Neuronal stem cell (in vitro differentiated cells): Measurements from ENCODE around the gene CALR.
"Not testable (repeated sequence)": the region's sequence is repeated elsewhere in the genome, so short reads cannot be mapped to it uniquely, and the experiment has no call there.

Experiments
- DNase-seq: peaks from one replicate; pipeline ENCODE4 v3.0.0-alpha.2; 2013; ENCODE audit warnings: low spot score
- H2AFZ ChIP-seq: one replicate; pipeline ENCODE4 v1.6.1; 2013; ENCODE audit warnings: mild to moderate bottlenecking, low read length, inconsistent platforms
- H2AK5ac ChIP-seq: 2 replicates; pipeline ENCODE4 v1.6.1; 2013; ENCODE audit warnings: low read depth, mild to moderate bottlenecking, inconsistent platforms, low read length, moderate library complexity, mixed read lengths
- H2BK120ac ChIP-seq: 2 replicates; pipeline ENCODE4 v1.6.1; 2013; ENCODE audit warnings: low read depth, mild to moderate bottlenecking, inconsistent platforms, low read length, moderate library complexity, mixed read lengths
- H2BK12ac ChIP-seq: one replicate; pipeline ENCODE4 v1.6.1; 2013; ENCODE audit warnings: low read length, inconsistent platforms
- H2BK15ac ChIP-seq: 2 replicates; pipeline ENCODE4 v1.6.1; 2013; ENCODE audit warnings: mild to moderate bottlenecking, low read length, inconsistent platforms, mixed read lengths
- H2BK5ac ChIP-seq: one replicate; pipeline ENCODE4 v1.6.1; 2013; ENCODE audit warnings: inconsistent platforms, mild to moderate bottlenecking, low read length, moderate library complexity
- H3K14ac ChIP-seq: one replicate; pipeline ENCODE4 v1.6.1; 2013; ENCODE audit warnings: low read length, inconsistent platforms
- H3K18ac ChIP-seq: 2 replicates; pipeline ENCODE4 v1.6.1; 2013; ENCODE audit warnings: low read length, inconsistent platforms
- H3K23ac ChIP-seq: 2 replicates; pipeline ENCODE4 v1.6.1; 2013; ENCODE audit warnings: low read depth, mild to moderate bottlenecking, mixed read lengths, low read length, inconsistent platforms; ENCODE audit not compliant: poor library complexity
- H3K27ac ChIP-seq: replicated peaks from 3 replicates; pipeline ENCODE4 v1.5.1; 2013; ENCODE audit warnings: low read length, inconsistent platforms
- H3K27me3 ChIP-seq, 3 experiments: 2 replicates each; pipeline ENCODE4 v1.6.1; 2013; ENCODE audit warnings: low read length in 3 of 3, mild to moderate bottlenecking in 2 of 3, inconsistent platforms in 1 of 3, low read depth in 1 of 3, mixed read lengths in 1 of 3, moderate library complexity in 1 of 3; ENCODE audit not compliant: control insufficient read depth in 3 of 3, insufficient read depth in 3 of 3
- H3K36me3 ChIP-seq, 2 donors: replicated peaks in 1 of 2; 2 replicates each; pipeline ENCODE4 v1.6.1; 2013; ENCODE audit warnings: low read length in 2 of 2; ENCODE audit not compliant: control insufficient read depth in 2 of 2, insufficient read depth in 2 of 2
- H3K4ac ChIP-seq: 2 replicates; pipeline ENCODE4 v1.6.1; 2013; ENCODE audit warnings: inconsistent platforms, mild to moderate bottlenecking, low read length, moderate library complexity
- H3K4me1 ChIP-seq, 2 donors: 1 replicate in 1 of 2; 2 replicates in 1 of 2; pipeline ENCODE4 v1.6.1; 2013; ENCODE audit warnings: low read length in 2 of 2, low read depth in 1 of 2; ENCODE audit not compliant: control insufficient read depth in 2 of 2, insufficient read depth in 1 of 2
- H3K4me2 ChIP-seq: one replicate; pipeline ENCODE4 v1.6.1; 2013; ENCODE audit warnings: mild to moderate bottlenecking, low read length, inconsistent platforms; ENCODE audit not compliant: insufficient read depth, poor library complexity, severe bottlenecking
- H3K4me3 ChIP-seq, 2 donors: 2 replicates each; pipeline ENCODE4 v1.5.1; 2013; ENCODE audit warnings: low read length in 2 of 2, mild to moderate bottlenecking in 2 of 2, inconsistent platforms in 1 of 2, moderate library complexity in 1 of 2
- H3K79me1 ChIP-seq: one replicate; pipeline ENCODE4 v1.6.1; 2013; ENCODE audit warnings: low read depth, mild to moderate bottlenecking, inconsistent platforms, low read length, moderate library complexity
- H3K9ac ChIP-seq: one replicate; pipeline ENCODE4 v1.6.1; 2013; ENCODE audit warnings: mild to moderate bottlenecking, low read depth, low read length, inconsistent platforms; ENCODE audit not compliant: poor library complexity
- H3K9me3 ChIP-seq, 2 donors: replicated peaks in 1 of 2; 2 replicates each; pipeline versions ENCODE3 to v1.6.1; 2013; ENCODE audit warnings: low read length in 2 of 2, mild to moderate bottlenecking in 2 of 2, inconsistent platforms in 1 of 2, low read depth in 1 of 2, mixed read lengths in 1 of 2, moderate library complexity in 1 of 2; ENCODE audit not compliant: control insufficient read depth in 2 of 2, insufficient read depth in 1 of 2
- H4K8ac ChIP-seq: one replicate; pipeline ENCODE4 v1.6.1; 2013; ENCODE audit warnings: low read depth, mild to moderate bottlenecking, inconsistent platforms, low read length, moderate library complexity
- H4K91ac ChIP-seq: one replicate; pipeline ENCODE4 v1.6.1; 2013; ENCODE audit warnings: low read length, low read depth, mild to moderate bottlenecking, inconsistent platforms; ENCODE audit not compliant: poor library complexity
- WGBS, 2 donors: extraction: QIAGEN DNeasy Blood & Tissue Kit; methylation state at CpG; one replicate each; pipeline ENCODE4 v1.1.7; 2013; ENCODE audit warnings: missing lambda C conversion rate in 2 of 2, mixed read lengths in 1 of 2; ENCODE audit not compliant: insufficient read length in 2 of 2, insufficient replicate concordance in 1 of 2; ENCODE audit errors: extremely low coverage in 2 of 2; 5-methylcytosine and 5-hydroxymethylcytosine counted together

CALR gene

GRCh38 chr19:12976109-12976508 lies 37.7 kb downstream of the CALR start:
- not testable (repeated sequence) for H2BK12ac ChIP-seq, H3K9me3 ChIP-seq, H3K36me3 ChIP-seq, H2AFZ ChIP-seq, H3K4me2 ChIP-seq, H4K8ac ChIP-seq, H4K91ac ChIP-seq, H3K27ac ChIP-seq, H3K14ac ChIP-seq, H3K23ac ChIP-seq, H3K4me3 ChIP-seq, H3K4ac ChIP-seq, H2AK5ac ChIP-seq, H3K9ac ChIP-seq, H2BK15ac ChIP-seq, H3K4me1 ChIP-seq, H3K18ac ChIP-seq, DNase-seq, H2BK120ac ChIP-seq, H3K79me1 ChIP-seq
- Histone ChIP-seq H3K27me3 (peaks cover 0 to 33% (median 0%) of the 10 kb centered on the region in 3 experiments), H2BK5ac (peak overlapping the region; percentile 53)
- no CpG with 5 or more reads among the region's 7 CpGs for WGBS, 2 donors

DNA sequence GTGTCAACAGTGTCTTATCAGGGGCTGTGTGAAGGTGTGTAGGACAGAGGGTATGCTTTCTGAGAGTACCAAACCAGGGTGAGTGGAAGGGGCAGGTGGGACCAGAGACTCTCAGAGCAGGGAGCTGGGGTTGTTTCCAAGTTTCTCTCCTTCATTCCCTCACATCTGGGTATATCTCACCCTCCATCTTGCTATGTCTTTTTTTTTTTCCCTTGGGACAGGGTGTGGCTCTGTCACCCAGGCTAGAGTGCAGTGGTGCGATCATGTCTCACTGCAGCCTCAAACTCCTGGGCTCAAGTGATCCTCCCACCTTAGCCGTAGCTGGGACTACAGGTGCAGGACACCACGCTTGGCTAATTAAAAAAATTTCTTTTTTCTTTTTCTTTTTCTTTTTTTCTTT lies 41.6 kb downstream of the CALR start:
- no peak overlapping the region for H3K18ac ChIP-seq
- H3K23ac ChIP-seq: no peak overlapping the region
- H2BK5ac ChIP-seq: no peak overlapping the region
- H4K91ac ChIP-seq: no peak overlapping the region
- no peak overlapping the region for H4K8ac ChIP-seq
- no peaks in the 10 kb centered on the region for H3K36me3 ChIP-seq
- H2BK120ac ChIP-seq: no peak overlapping the region
- no peaks in the 10 kb centered on the region for H3K79me1 ChIP-seq
- no peak overlapping the region for H3K4me3 ChIP-seq
- no peak overlapping the region for H3K4me2 ChIP-seq
- peaks cover 3 to 6% of the 10 kb centered on the region in 2 donors for H3K4me1 ChIP-seq
- H2AFZ ChIP-seq: no peak overlapping the region
- no CpG with 5 or more reads among the region's 3 CpGs for WGBS, 2 donors
- H2BK12ac ChIP-seq: no peak overlapping the region
- no peak overlapping the region for H2AK5ac ChIP-seq
- peaks cover 0 to 5% of the 10 kb centered on the region in 2 donors for H3K9me3 ChIP-seq
- no peak overlapping the region for H3K27ac ChIP-seq
- H3K4ac ChIP-seq: no peak overlapping the region
- H3K27me3 ChIP-seq: peaks cover 0 to 45% (median 21%) of the 10 kb centered on the region in 3 experiments
- H3K14ac ChIP-seq: no peak overlapping the region
- no peak overlapping the region for H2BK15ac ChIP-seq
- DNase-seq: no peak
- H3K9ac ChIP-seq: no peak overlapping the region

GRCh38 chr19:12982648-12983047 lies 44.2 kb downstream of the CALR start:
- H2BK120ac ChIP-seq: no peak overlapping the region
- no peak overlapping the region for H4K8ac ChIP-seq
- H3K27ac ChIP-seq: no peak overlapping the region
- WGBS, 2 donors: no CpG with 5 or more reads among the region's 6 CpGs
- H3K23ac ChIP-seq: no peak overlapping the region
- no peak overlapping the region for H3K4me2 ChIP-seq
- no peak overlapping the region for H3K4ac ChIP-seq
- H3K27me3 ChIP-seq: peaks cover 0 to 58% (median 41%) of the 10 kb centered on the region in 3 experiments
- H3K14ac ChIP-seq: no peak overlapping the region
- H3K9ac ChIP-seq: no peak overlapping the region
- H2BK5ac ChIP-seq: no peak overlapping the region
- H2BK15ac ChIP-seq: no peak overlapping the region
- H4K91ac ChIP-seq: no peak overlapping the region
- H2AK5ac ChIP-seq: peak overlapping the region; percentile 88
- DNase-seq: no peak
- no peaks in the 10 kb centered on the region for H3K36me3 ChIP-seq
- H3K4me3 ChIP-seq: no peak overlapping the region
- peaks cover 3 to 15% of the 10 kb centered on the region in 2 donors for H3K4me1 ChIP-seq
- H2AFZ ChIP-seq: no peak overlapping the region
- no peak overlapping the region for H2BK12ac ChIP-seq
- peaks cover 0 to 7% of the 10 kb centered on the region in 2 donors for H3K9me3 ChIP-seq
- no peak overlapping the region for H3K18ac ChIP-seq
- H3K79me1 ChIP-seq: no peaks in the 10 kb centered on the region

DNA sequence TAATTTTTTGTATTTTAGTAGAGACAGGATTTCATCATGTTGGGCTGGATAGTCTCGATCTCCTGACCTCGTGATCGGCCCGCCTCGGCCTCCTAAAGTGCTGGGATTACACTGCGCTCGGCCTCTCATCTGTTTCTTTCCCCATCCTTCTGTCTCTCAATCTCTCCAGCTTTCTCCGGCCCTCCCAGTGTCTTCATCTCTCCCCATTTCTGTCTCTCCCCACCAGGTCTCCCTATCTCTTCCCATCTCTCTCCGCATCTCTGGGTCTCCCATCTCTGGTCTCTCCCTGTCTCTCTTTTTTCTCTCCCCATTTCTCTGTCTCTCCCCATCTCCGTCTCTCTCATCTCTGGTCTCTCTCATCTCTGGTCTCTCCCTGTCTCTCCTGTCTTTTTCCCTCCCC lies 44.7 kb downstream of the CALR start:
- H2AFZ ChIP-seq: peak overlapping the region; percentile 63
- no peaks in the 10 kb centered on the region for H3K36me3 ChIP-seq
- H3K14ac ChIP-seq: no peak overlapping the region
- no peaks in the 10 kb centered on the region for H3K79me1 ChIP-seq
- H3K18ac ChIP-seq: peak overlapping the region; percentile 38
- no peak overlapping the region for H3K23ac ChIP-seq
- no peak overlapping the region for H4K8ac ChIP-seq
- no peak overlapping the region for H2BK120ac ChIP-seq
- no peak overlapping the region for H4K91ac ChIP-seq
- H3K27me3 ChIP-seq: peaks cover 0 to 63% (median 43%) of the 10 kb centered on the region in 3 experiments
- H3K4me1 ChIP-seq: peaks cover 3 to 15% of the 10 kb centered on the region in 2 donors
- no peak overlapping the region for H2BK12ac ChIP-seq
- H3K4me3 ChIP-seq: no peak overlapping the region
- no peak for DNase-seq
- H2AK5ac ChIP-seq: peak overlapping the region; percentile 88
- peaks cover 0 to 7% of the 10 kb centered on the region in 2 donors for H3K9me3 ChIP-seq
- no peak overlapping the region for H2BK15ac ChIP-seq
- no peak overlapping the region for H3K9ac ChIP-seq
- H3K27ac ChIP-seq: no peak overlapping the region
- H3K4me2 ChIP-seq: peak overlapping the region; percentile 45
- H2BK5ac ChIP-seq: no peak overlapping the region
- H3K4ac ChIP-seq: no peak overlapping the region
- WGBS, 2 donors: no CpG with 5 or more reads among the region's 10 CpGs
